ENCODE data around the gene IL1RN. TPM values are rescaled to one million over a fixed set of nuclear protein-coding genes. Genes with fewer than 3 reads are reported as not detected.
A peak's percentile ranks its signal among the peaks of the same experiment; 100 is the strongest.

The IL1RN gene
- total RNA-seq, 2 experiments from 2014 or later, result 4.6 to 4.8 TPM

GRCh38 chr2:113157118-113157896, 29.9 kb downstream of the IL1RN start:
- Mint-ChIP-seq H3K36me3 (ENCODE audit: low read depth) (no peaks in the 10 kb centered on the region), H3K9me3 (ENCODE audit: low read depth) (no peaks in the 10 kb centered on the region), H3K27me3 (no peaks in the 10 kb centered on the region), H3K4me1 (peaks cover 22% of the 10 kb centered on the region), H3K4me3 (peak overlapping the region; percentile 82), H3K27ac (peak overlapping the region; percentile 90)
- ATAC-seq (peak; percentile 61), DNase-seq (peak; percentile 74)
- CTCF ChIA-PET, result interaction anchor here (0.7 to 5.1 kb wide), 13 partner anchors 9 to 963 kb away, joined by 3 to 79 read pairs (median 3); partner anchors contain the start of gene PSD4
- POLR2A ChIA-PET, result interaction anchor here (4.0 kb wide), 1 partner anchor 17 kb away, joined by 22 read pairs; the partner anchor contains the start of gene PSD4
- intact Hi-C loops (cut with DNase I, micrococcal nuclease), result loop anchor here (1.0 to 2.0 kb wide), 2 partner anchors 16 to 19 kb away; partner anchors contain the start of gene PSD4 (in 1 of the 2)

- peak; percentile 54 for DNase-seq
- Mint-ChIP-seq H3K9me3 (ENCODE audit: low read depth) (no peaks in the 10 kb centered on the region), H3K27me3 (no peaks in the 10 kb centered on the region), H3K4me1 (peaks cover 29% of the 10 kb centered on the region), H3K27ac (peak overlapping the region; percentile 90), H3K4me3 (peak overlapping the region; percentile 82), H3K36me3 (ENCODE audit: low read depth) (no peaks in the 10 kb centered on the region)
- peak; percentile 89 for ATAC-seq
- POLR2A ChIA-PET, result interaction anchor here (1.0 to 4.0 kb wide), 2 partner anchors 16 to 18 kb away, joined by 3 to 22 read pairs; partner anchors contain the start of gene PSD4
- CTCF ChIA-PET, result interaction anchor here (0.6 to 5.1 kb wide), 15 partner anchors 8 to 963 kb away, joined by 3 to 79 read pairs (median 3); partner anchors contain the start of gene PSD4
- intact Hi-C loops (cut with DNase I, micrococcal nuclease), result loop anchor here (1.0 to 2.0 kb wide), 3 partner anchors 15 to 19 kb away; partner anchors contain the start of gene PSD4 (in 1 of the 2)
These were observed 30.7 kb downstream of the IL1RN start for GRCh38 chr2:113157897-113158753.

DNA sequence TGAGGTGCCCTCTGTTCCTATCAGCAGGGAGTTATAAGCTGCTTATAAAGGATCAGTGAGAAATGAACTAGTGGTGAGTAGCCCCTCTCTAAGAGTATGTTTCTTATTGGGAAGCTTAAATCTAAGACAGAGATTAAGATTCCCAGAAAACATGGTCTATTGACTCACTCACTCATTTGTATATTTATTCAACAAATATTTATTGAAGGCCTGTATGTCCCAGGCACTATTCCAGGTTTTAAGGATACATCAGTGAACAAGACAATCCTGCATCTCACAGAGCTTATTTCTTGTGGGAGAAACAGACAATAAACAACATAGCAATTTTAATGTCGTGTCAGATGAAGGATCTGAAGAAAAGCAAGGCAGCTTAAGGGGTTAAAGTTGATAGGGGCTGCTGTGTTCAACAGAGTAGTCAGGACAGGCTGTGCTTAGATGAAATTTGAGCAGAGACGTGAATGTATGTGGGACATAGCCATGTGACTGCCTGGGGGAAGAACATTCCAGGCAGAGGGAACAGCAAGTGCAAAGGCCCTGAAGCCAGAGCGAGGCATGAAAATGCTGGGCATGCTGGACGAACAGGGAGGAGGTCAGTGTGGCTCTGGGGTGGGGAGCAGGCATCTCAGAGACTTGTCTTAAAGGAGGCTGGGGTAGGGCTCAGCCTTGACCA, 31.6 kb downstream of the IL1RN start:
- no peak for ATAC-seq
- ChIA-PET POLR2A (interaction anchor here (1.0 to 4.0 kb wide), 2 partner anchors 15 to 17 kb away, joined by 3 to 22 read pairs; partner anchors contain the start of gene PSD4), CTCF (interaction anchor here (0.6 to 5.1 kb wide), 12 partner anchors 9 to 231 kb away, joined by 3 to 79 read pairs (median 3); partner anchors contain the start of gene PSD4)
- no peaks in the 10 kb centered on the region for H3K27me3 Mint-ChIP-seq
- intact Hi-C loops (cut with DNase I, micrococcal nuclease), result loop anchor here in 1 of 2 experiments (1.0 kb wide), 1 partner anchor 16 kb away; no protein-coding TSS in a partner anchor
- H3K9me3 Mint-ChIP-seq (ENCODE audit: low read depth), result no peaks in the 10 kb centered on the region
- no peak overlapping the region for H3K27ac Mint-ChIP-seq
- no peak for DNase-seq
- peaks cover 29% of the 10 kb centered on the region for H3K4me1 Mint-ChIP-seq
- H3K4me3 Mint-ChIP-seq, result peak overlapping the region; percentile 82
- H3K36me3 Mint-ChIP-seq (ENCODE audit: low read depth), result no peaks in the 10 kb centered on the region

DNA sequence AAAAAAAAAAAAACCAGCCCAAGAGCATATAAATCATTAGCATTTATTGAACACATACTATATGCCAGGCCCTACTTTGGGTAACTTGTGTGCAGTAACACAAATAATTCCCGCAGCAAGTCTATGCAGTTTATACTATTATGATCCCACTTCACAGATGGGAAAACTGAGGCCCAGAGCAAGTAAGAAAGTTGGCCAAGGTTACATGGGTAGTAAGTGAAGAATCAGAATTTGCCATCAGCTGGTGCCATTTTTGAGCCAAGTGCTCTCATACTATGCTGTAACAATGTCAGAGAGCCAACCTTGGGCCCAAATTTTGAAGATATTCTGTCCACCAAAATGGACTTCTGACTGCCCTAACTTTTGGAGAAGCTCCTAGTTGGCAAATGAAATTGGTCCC, 32.9 kb downstream of the IL1RN start:
- no peaks in the 10 kb centered on the region for H3K27me3 Mint-ChIP-seq
- ChIA-PET POLR2A (interaction anchor here (0.6 kb wide), 1 partner anchor 12 kb away, joined by 4 read pairs; no protein-coding TSS in a partner anchor), CTCF (interaction anchor here (1.0 kb wide), 2 partner anchors 15 to 22 kb away, joined by 3 to 5 read pairs; no protein-coding TSS in a partner anchor)
- no peak overlapping the region for H3K4me3 Mint-ChIP-seq
- no peaks in the 10 kb centered on the region for H3K36me3 Mint-ChIP-seq (ENCODE audit: low read depth)
- DNase-seq, result no peak
- intact Hi-C loops (cut with DNase I, micrococcal nuclease), result no loop called here
- no peaks in the 10 kb centered on the region for H3K9me3 Mint-ChIP-seq (ENCODE audit: low read depth)
- no peak overlapping the region for H3K27ac Mint-ChIP-seq
- no peak for ATAC-seq
- peaks cover 34% of the 10 kb centered on the region for H3K4me1 Mint-ChIP-seq

GRCh38 chr2:113160962-113161361, 33.6 kb downstream of the IL1RN start:
- CTCF ChIA-PET, result interaction anchor here (0.6 to 1.0 kb wide), 3 partner anchors 14 to 34 kb away, joined by 3 to 5 read pairs (median 3); partner anchors contain the start of gene IL1RN
- POLR2A ChIA-PET, result interaction anchor here (0.6 kb wide), 1 partner anchor 12 kb away, joined by 4 read pairs; no protein-coding TSS in a partner anchor
- H3K4me1 Mint-ChIP-seq, result peaks cover 36% of the 10 kb centered on the region

GRCh38 chr2:113162173-113162572, 34.8 kb downstream of the IL1RN start:
- Mint-ChIP-seq H3K27ac (no peak overlapping the region), H3K4me1 (peaks cover 35% of the 10 kb centered on the region), H3K36me3 (ENCODE audit: low read depth) (no peaks in the 10 kb centered on the region), H3K9me3 (ENCODE audit: low read depth) (no peaks in the 10 kb centered on the region), H3K4me3 (no peak overlapping the region), H3K27me3 (no peaks in the 10 kb centered on the region)
- ATAC-seq, result no peak
- DNase-seq, result no peak
- CTCF ChIA-PET, result interaction anchor here (0.6 to 1.7 kb wide), 3 partner anchors 24 to 87 kb away, joined by 3 to 7 read pairs (median 4); no protein-coding TSS in a partner anchor
- intact Hi-C loops (cut with DNase I, micrococcal nuclease), result no loop called here
- POLR2A ChIA-PET, result no interaction called here

More at GRCh38 chr2:113160962-113161361, 33.6 kb downstream of the IL1RN start:
- ATAC-seq (no peak), DNase-seq (no peak)
- Mint-ChIP-seq H3K27me3 (no peaks in the 10 kb centered on the region), H3K36me3 (ENCODE audit: low read depth) (no peaks in the 10 kb centered on the region), H3K9me3 (ENCODE audit: low read depth) (no peaks in the 10 kb centered on the region), H3K27ac (no peak overlapping the region), H3K4me3 (no peak overlapping the region)
- intact Hi-C loops (cut with DNase I, micrococcal nuclease), result no loop called here

DNA sequence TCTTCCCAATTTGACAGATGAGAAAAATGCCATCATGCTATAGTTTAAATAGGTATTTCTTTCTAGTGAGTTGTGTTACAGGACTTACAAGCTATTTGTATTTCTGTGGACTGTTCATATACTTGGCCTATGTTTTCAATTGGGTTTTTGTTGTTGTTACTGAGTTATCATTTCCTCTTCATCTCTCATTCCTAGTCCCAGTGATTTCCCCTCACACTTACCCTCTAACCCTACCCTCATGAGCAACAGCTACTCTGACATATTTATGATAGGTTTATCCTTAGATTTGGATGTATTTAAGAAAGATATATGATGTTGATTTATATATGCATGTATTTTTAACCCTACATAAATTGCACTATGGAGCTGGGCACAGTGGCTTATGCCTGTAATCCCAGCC, 35.5 kb downstream of the IL1RN start:
- H3K4me1 Mint-ChIP-seq, result peaks cover 42% of the 10 kb centered on the region

DNA sequence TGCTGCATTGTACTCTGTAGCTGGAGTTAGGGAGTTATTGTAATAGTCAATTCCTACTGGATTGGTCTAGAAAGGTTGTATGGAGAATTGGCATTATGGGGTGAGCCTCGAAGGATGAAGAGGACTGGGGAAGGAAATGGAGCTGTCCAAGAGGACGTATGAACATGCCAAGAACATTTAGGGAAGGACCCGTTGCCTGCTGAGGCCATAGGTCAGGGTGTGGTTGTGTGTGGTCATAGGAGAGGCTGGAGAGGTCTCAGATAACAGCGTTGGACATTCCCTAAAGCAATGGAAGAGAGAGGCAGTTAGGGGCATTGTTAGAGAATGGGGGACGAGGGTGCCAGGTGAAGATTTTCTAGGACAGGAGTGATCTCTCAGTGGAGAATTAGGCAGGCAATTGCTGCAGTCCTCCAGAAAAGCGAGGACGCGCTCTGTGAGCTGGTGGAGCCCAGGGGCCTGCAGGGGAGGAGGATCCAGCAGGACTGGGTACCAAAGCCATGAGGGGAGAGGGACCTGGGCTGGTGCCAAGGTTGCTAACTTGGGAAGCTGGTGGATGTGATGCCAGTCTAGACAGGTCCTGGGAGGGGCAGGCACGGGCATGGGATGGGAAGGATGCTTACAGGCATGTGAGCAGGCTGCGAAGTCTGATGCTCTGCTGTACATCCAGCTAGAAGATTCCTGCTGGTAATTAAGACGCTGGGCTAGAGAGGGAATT, 37.0 kb downstream of the IL1RN start:
- Mint-ChIP-seq H3K4me1 (peaks cover 43% of the 10 kb centered on the region), H3K27ac (peak overlapping the region; percentile 3), H3K4me3 (no peak overlapping the region), H3K36me3 (ENCODE audit: low read depth) (peaks cover 7% of the 10 kb centered on the region), H3K27me3 (no peaks in the 10 kb centered on the region), H3K9me3 (ENCODE audit: low read depth) (no peaks in the 10 kb centered on the region)
- ChIA-PET CTCF (interaction anchor here (0.7 to 2.2 kb wide), 10 partner anchors 8 to 1265 kb away, joined by 3 to 12 read pairs (median 4); partner anchors contain the start of gene PSD4), POLR2A (interaction anchor here (0.6 to 1.6 kb wide), 2 partner anchors 10 to 30 kb away, joined by 4 to 8 read pairs; partner anchors contain the start of gene PSD4)
- intact Hi-C loops (cut with DNase I, micrococcal nuclease), result no loop called here
- ATAC-seq, result no peak
- DNase-seq, result no peak

More for the DNA sequence above, 35.5 kb downstream of the IL1RN start:
- H3K36me3 Mint-ChIP-seq (ENCODE audit: low read depth), result no peaks in the 10 kb centered on the region
- intact Hi-C loops (cut with DNase I, micrococcal nuclease), result no loop called here
- ATAC-seq, result no peak
- ChIA-PET POLR2A (no interaction called here), CTCF (interaction anchor here (1.2 to 1.7 kb wide), 3 partner anchors 10 to 25 kb away, joined by 4 to 7 read pairs (median 5); no protein-coding TSS in a partner anchor)
- H3K27me3 Mint-ChIP-seq, result no peaks in the 10 kb centered on the region
- DNase-seq, result no peak
- H3K27ac Mint-ChIP-seq, result no peak overlapping the region
- no peak overlapping the region for H3K4me3 Mint-ChIP-seq
- no peaks in the 10 kb centered on the region for H3K9me3 Mint-ChIP-seq (ENCODE audit: low read depth)

- ChIA-PET CTCF (interaction anchor here (0.7 to 2.2 kb wide), 10 partner anchors 9 to 1265 kb away, joined by 3 to 12 read pairs (median 4); partner anchors contain the start of gene PSD4), POLR2A (interaction anchor here (0.6 to 1.6 kb wide), 2 partner anchors 9 to 30 kb away, joined by 4 to 8 read pairs; partner anchors contain the start of gene PSD4)
- Mint-ChIP-seq H3K36me3 (ENCODE audit: low read depth) (peaks cover 12% of the 10 kb centered on the region), H3K9me3 (ENCODE audit: low read depth) (no peaks in the 10 kb centered on the region), H3K4me1 (peaks cover 48% of the 10 kb centered on the region), H3K4me3 (no peak overlapping the region), H3K27ac (peak overlapping the region; percentile 3), H3K27me3 (no peaks in the 10 kb centered on the region)
- intact Hi-C loops (cut with DNase I, micrococcal nuclease), result no loop called here
- no peak for ATAC-seq
- DNase-seq, result no peak
These were observed 37.7 kb downstream of the IL1RN start for GRCh38 chr2:113164930-113165585.

Data from activated CD4-positive, alpha-beta T cell treated with anti-CD3 and anti-CD28 coated beads for 36 hours (primary cell).